IPS-18c (cell line): ENCODE results near the gene GNRH2.
"Not testable (repeated sequence)": the region's sequence is repeated elsewhere in the genome, so short reads cannot be mapped to it uniquely, and the experiment has no call there.

ENCODE experiments used
- H3K4me3 ChIP-seq: 2 replicates; pipeline ENCODE4 v1.7.0; 2013; ENCODE audit warnings: low read depth, mild to moderate bottlenecking, low read length, moderate library complexity; ENCODE audit not compliant: insufficient read depth
- H3K9me3 ChIP-seq: one replicate; pipeline ENCODE4 v1.6.1; 2013; ENCODE audit warnings: mild to moderate bottlenecking, low read length, moderate library complexity; ENCODE audit not compliant: control insufficient read depth, insufficient read depth

The GNRH2 gene

GRCh38 chr20:3037654-3038053 is 5.8 kb upstream of the GNRH2 start:
- Histone ChIP-seq H3K4me3 (no peak overlapping the region), H3K9me3 (peaks cover 2% of the 10 kb centered on the region)

DNA sequence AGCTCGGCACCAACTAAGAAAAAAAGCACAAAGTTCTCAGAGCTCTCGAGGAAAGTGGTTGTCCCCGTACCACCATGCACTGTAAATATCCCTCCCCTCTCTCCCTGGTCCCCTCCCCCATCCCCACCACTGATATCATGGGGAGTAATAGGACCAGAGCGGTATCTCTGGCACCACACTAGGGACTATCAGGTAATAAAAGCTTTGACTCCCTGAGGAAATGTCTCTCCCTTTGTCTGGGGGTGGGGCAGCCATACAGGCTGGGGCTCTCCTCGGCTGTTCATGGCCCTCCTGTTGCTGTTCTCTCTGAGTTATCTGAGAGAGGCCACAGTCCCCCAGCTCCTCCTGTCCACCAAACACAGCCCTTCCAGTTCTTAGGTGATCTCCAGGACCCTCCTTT is 5.0 kb upstream of the GNRH2 start:
- H3K4me3 ChIP-seq = no peak overlapping the region
- peaks cover 2% of the 10 kb centered on the region for H3K9me3 ChIP-seq

DNA sequence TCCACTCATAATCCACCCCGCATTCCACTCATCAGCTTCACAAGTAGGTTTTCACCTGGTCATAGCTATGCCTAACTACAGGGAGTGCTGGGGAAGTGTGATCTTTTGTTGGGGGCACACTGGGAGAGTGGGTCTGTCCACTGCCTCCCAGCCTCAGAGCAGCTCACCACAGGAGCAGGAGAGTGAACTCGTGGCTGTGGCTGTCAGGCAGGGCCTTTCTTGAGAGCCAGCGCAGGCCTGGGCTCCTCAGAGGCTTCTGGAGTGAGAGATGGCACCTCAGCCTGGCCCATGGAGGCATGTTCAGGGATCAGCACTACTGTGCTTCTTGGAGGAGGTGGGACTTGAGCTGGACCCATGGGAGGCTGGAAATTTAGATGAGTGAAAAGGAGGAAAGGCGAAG is 4.0 kb upstream of the GNRH2 start:
- peaks cover 2% of the 10 kb centered on the region for H3K9me3 ChIP-seq
- H3K4me3 ChIP-seq = no peak overlapping the region

GRCh38 chr20:3040086-3040485 is 3.3 kb upstream of the GNRH2 start:
- Histone ChIP-seq H3K9me3 (peaks cover 2% of the 10 kb centered on the region), H3K4me3 (no peak overlapping the region)

DNA sequence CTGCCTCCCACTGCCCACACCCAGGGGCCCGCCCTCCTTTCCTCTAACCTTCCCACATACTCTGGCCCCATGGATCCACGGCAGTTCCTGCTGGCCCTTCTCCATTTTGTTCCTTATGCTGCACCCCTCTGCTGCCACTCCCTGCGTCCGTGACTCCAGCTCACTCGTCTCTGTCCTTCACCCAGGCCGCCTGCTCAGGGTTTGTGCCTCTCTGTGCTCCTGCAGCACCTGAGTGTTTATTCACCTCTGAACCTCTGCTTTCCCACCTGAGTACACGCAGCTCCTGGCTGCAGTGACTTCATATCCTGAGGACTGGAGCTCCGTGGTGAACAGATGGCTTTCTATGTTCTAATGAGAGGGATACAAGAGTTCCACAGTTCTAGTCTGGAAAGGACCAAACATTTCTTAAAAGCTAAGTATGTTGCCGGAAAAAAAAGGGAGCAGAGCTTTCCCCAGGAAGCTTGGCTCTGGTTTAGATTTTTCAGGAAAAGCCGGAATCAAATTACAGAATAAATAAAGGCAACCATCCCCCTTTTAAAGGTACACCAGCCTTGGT is 1.5 kb upstream of the GNRH2 start:
- Histone ChIP-seq H3K4me3 (no peak overlapping the region), H3K9me3 (peaks cover 4% of the 10 kb centered on the region)

DNA sequence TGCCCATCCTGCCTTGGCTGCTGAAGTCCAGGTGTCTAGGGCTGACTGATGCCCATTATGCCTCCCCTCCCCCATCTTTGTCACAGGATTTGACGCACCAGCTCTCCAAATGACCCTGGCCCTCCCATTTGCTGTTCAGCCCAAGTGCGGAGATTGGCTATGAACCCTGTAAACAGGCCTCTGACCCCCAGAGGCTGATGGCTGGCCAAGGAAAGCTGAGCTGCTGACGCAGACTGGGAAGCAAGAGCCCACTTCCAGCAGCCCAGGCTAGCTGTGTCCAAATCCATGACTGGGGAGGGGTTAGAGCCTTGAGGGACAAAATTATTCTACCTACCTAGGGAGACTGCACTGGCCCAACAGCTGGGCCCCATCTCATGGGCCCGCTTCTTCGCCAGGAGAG is 797 bp upstream of the GNRH2 start:
- Histone ChIP-seq H3K4me3 (no peak overlapping the region), H3K9me3 (peaks cover 4% of the 10 kb centered on the region)

GRCh38 chr20:3044336-3044965 is 1.0 kb downstream of the GNRH2 start:
- peaks cover 2% of the 10 kb centered on the region for H3K9me3 ChIP-seq
- no peak overlapping the region for H3K4me3 ChIP-seq

DNA sequence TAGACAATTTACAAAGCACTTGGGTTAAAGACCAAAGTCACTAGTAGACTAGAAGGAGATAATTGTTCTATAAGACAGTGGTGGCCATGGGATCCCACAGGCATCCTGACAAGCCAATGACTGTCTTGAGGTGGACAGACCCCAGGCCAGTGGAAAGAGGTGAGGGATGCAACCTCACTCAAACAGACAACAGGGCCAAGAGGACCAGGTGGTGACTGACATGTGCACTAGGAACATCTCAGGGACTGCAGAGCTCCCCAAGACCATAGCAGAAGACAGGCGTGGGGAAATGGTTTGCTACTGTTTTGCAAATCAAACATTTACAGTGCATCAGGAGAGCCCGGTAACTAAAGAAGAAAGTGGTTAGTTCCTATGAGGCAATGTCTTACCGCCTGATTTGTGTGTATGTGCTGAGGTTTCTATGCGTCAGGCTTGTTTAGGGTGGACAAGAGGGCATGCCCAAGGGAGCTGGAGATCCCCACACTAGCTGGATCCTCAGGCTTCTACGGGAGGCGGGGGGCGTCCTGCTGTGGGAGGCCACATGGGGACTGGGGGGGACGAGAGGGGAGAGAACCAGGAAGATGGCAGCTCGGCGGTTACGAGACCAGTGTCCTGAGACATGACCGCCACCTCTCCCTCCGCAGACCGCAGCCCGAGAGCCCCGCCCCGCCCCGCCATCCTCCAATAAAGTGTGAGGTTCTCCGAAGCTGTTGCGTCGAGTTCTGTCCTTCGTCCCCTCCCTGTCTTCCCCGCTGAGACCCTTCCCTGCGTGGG is 1.8 kb downstream of the GNRH2 start:
- H3K4me3 ChIP-seq = peak overlapping the region; percentile 94
- H3K9me3 ChIP-seq = peaks cover 2% of the 10 kb centered on the region

- H3K4me3 ChIP-seq = peak within 1 kb of the TSS; percentile 94
- peaks cover 2% of the 10 kb centered on the region for H3K9me3 ChIP-seq
Measured at GRCh38 chr20:3045816-3046676, 2.6 kb downstream of the GNRH2 start, which contains the start of gene MRPS26. TSS of gene MRPS26 (plus strand) at chr20:3046052. CDS start at chr20:3046069, 17 bp downstream.

- peak overlapping the region; percentile 94 for H3K4me3 ChIP-seq
- H3K9me3 ChIP-seq = peaks cover 2% of the 10 kb centered on the region
Measured at GRCh38 chr20:3046677-3047462, 3.4 kb downstream of the GNRH2 start.

DNA sequence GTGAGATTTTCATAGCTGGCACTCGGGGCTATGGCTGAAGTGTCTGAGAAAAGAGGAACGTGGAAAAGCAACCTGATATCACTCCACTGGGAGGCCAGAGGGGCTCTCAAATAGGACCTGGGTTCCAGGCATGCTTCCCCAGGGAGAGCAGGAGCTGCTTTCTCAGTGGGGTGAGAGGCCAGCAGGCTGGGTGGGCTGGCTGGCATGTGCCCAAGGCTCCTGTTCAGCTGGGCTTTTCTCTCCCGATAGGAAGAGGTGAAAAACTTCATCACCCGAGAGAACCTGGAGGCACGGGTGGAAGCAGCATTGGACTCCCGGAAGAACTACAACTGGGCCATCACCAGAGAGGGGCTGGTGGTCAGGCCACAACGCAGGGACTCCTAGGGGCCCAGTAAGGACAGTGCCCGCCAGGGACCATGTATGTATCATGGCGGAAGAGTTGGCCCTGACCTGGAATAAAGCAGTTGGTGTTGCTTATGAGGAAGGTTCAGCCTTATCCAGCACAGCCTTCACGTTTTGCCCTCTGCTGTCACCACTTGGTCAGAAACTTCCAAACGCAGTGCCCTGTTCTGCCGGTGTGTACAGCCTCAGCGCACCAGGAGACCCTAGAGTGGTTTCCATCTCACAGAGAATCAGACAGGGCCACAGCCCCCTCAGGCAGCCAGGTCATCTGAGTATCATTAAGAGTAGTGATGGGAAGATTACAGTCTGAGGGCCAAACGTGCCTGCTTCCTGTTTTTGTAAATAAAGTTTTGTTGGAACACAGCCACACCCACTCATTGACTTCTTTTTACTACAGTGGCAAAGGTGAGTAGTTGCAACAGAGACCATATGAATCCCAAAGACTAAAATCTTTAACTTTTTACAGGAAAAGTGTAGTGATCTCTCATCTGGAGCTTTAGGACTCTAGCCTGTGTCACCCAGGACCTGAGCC is 4.3 kb downstream of the GNRH2 start:
- H3K4me3 ChIP-seq = peak overlapping the region; percentile 94
- peaks cover 2% of the 10 kb centered on the region for H3K9me3 ChIP-seq

DNA sequence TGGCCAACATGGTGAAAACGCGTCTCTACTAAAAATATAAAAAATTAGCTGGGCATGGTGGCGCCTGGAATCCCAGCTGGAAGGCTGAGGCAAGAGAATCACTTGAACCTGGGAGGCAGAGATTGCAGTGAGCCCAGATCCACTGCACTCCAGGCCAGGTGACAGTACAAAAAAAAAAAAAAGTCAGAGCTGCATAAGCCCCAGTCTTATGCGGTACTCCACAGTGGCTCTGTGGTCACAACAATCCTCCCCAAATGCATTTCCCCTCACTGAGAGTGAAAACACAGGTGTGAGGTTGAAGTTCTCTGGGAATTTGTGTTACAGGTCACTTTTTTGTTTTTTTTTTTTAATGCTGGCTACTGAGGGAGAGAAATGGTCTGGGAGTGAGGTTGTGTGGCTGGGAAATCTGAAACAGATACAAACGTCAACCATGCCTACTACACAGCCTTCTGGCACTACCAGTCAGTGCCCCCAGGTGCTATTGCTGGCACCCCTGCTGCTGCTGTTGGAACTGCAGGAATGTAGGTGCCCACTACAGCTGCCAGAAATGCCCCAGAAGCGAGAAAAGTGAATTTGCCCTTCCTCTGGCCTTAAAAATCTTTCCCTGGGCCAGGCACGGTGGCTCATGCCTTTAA is 8.1 kb downstream of the GNRH2 start:
- H3K9me3 ChIP-seq = no peaks in the 10 kb centered on the region
- H3K4me3 ChIP-seq = no peak overlapping the region

DNA sequence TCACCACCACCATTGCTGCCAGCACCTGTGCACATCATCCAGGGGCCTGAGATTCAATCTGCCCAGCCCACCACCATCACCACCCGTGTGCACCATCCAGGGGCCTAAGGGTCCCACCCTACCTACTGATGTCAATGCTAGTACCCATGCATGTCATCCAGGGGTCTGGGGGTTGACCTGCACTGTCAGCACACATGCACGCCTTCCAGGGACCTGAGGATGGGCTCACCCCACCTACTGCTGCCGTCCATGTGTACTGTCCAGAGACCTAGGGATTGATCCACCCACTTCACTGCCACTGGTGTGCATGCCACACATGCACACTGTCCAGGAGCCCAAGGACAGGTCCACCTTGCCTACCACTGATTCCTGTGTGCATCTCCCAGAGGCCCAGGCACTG is 16.1 kb downstream of the GNRH2 start:
- Histone ChIP-seq H3K4me3 (no peak overlapping the region), H3K9me3 (no peaks in the 10 kb centered on the region)

DNA sequence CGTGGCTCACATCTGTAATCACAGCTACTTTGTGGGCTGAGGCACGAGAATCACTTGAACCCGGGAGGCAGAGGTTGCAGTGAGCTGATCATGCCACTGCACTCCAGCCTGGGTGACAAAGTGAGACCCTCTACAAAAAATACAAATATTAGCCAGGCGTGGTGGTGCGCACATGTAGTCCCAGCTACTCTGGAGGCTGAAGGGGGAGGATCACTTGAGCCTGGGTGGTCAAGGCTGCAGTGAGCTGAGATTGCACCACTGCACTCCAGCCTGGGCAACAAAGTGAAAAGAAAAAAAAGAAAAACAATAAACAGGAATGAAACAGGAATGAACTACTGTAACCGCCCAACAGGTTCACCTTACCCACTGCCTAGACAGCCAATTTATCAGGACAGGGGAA is 20.7 kb downstream of the GNRH2 start:
- H3K9me3 ChIP-seq, H3K4me3 ChIP-seq: not testable (repeated sequence)

DNA sequence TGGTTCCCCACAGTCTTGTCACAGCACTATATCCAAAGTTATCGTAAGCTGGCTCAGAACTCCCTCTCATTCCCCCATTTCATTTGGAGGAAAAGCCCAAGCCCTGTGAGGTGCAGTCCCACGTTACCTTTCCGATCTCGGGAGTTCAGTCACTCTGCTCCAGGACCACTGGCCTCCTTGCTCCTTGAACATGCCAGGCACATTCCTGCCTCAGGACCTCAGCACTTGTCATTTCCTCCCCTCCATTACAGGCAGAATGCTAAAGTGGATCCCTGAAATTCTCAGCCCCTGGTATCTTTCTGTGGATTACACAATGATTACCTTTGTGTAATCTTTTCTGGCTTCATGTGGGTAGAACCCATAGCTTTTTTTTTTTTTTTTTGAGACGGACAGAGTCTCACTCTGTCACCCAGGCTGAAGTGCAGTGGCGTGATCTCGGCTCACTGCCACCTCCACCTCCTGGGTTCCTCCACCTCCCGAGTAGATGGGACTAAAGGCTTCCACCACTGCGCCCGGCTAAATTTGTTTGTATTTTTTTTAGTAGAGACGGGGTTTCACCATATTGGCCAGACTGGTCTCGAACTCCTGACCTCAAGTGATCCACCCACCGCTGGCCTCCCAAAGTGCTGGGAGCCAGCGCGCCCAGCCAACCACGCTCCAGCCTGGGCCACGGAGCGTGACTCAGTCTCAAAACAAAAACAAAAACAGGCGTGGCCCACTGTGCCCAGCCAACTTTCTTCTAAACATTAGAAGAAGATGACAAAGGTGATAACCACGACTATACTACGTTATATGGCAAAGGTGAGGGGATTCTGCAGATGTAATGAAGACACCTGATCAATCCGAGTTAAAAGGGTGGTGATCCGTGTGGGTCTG is 24.0 kb downstream of the GNRH2 start:
- Histone ChIP-seq H3K4me3 (no peak overlapping the region), H3K9me3 (no peaks in the 10 kb centered on the region)
